ENCODE measurements around the gene PODNL1. TPM values are rescaled to one million over a fixed set of nuclear protein-coding genes. Genes with fewer than 3 reads are reported as not detected.

PODNL1 gene
- total and polyA plus RNA-seq, 2 experiments from 2014 or later: 0.17 to 2.4 TPM

GRCh38 chr19:13981467-13981866, 43.2 kb upstream of the PODNL1 start:
- Histone ChIP-seq H3K4me2 (no peak overlapping the region), H3K79me2 (no peaks in the 10 kb centered on the region), H3K4me1 (ENCODE audit: insufficient read depth) (peaks cover 12% of the 10 kb centered on the region), H3K27ac (no peak overlapping the region), H3K36me3 (replicated peaks; ENCODE audit: insufficient read depth, low read depth) (no peaks in the 10 kb centered on the region), H3K9me2 (replicated peaks; ENCODE audit: insufficient read depth) (no peaks in the 10 kb centered on the region), H3K4me3 (no peak overlapping the region), H3K27me3 (no peaks in the 10 kb centered on the region), H2AFZ (no peak overlapping the region), H4K20me1 (ENCODE audit: insufficient read depth, poor library complexity, severe bottlenecking) (no peaks in the 10 kb centered on the region), H3K9me3 (ENCODE audit: low read depth) (no peaks in the 10 kb centered on the region)
- no peak for DNase-seq (ENCODE audit: low spot score)
- 96% methylated on average over 9 of the region's 9 CpGs for WGBS (ENCODE audit: low lambda C conversion rate, missing lambda C conversion rate)
- TF ChIP-seq EZH2 (IDR thresholded peaks at IDR 0.05; ENCODE audit: borderline replicate concordance): no peak
- TF ChIP-seq, protein P1, sequence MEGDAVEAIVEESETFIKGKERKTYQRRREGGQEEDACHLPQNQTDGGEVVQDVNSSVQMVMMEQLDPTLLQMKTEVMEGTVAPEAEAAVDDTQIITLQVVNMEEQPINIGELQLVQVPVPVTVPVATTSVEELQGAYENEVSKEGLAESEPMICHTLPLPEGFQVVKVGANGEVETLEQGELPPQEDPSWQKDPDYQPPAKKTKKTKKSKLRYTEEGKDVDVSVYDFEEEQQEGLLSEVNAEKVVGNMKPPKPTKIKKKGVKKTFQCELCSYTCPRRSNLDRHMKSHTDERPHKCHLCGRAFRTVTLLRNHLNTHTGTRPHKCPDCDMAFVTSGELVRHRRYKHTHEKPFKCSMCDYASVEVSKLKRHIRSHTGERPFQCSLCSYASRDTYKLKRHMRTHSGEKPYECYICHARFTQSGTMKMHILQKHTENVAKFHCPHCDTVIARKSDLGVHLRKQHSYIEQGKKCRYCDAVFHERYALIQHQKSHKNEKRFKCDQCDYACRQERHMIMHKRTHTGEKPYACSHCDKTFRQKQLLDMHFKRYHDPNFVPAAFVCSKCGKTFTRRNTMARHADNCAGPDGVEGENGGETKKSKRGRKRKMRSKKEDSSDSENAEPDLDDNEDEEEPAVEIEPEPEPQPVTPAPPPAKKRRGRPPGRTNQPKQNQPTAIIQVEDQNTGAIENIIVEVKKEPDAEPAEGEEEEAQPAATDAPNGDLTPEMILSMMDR (IDR thresholded peaks at IDR 0.05; ENCODE audit: poor library complexity): no peak
- TF ChIP-seq EZH2phosphoT487 (IDR thresholded peaks at IDR 0.05; ENCODE audit: low read depth, severe bottlenecking, unreplicated experiment): no peak

DNA sequence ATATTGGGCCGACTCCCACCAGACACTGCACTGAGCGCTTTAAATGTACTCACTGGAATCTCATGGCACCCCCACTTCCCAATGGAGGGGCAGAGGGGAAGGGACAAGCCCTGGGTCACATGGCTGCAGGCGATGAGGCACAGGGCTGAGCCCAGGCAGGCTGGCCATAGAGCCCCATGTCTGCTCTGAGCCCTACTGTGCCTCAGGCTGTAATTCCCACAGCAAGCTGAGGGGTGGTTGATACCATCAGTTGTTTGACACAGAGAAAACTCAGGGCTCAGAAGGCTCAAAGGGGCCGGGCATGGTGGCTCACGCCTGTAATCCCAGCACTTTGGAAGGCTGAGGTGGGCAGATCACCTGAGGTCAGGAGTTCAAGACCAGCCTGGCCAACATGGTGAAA, 42.8 kb upstream of the PODNL1 start:
- H3K79me2 ChIP-seq: no peaks in the 10 kb centered on the region
- TF ChIP-seq EZH2 (IDR thresholded peaks at IDR 0.05; ENCODE audit: borderline replicate concordance): no peak
- TF ChIP-seq EZH2phosphoT487 (IDR thresholded peaks at IDR 0.05; ENCODE audit: low read depth, severe bottlenecking, unreplicated experiment): no peak
- TF ChIP-seq, protein P1 (IDR thresholded peaks at IDR 0.05; ENCODE audit: poor library complexity): no peak
- WGBS (ENCODE audit: low lambda C conversion rate, missing lambda C conversion rate): 90% methylated on average over 5 of the region's 5 CpGs
- no peak overlapping the region for H3K4me2 ChIP-seq
- no peaks in the 10 kb centered on the region for H3K9me2 ChIP-seq (replicated peaks; ENCODE audit: insufficient read depth)
- no peak overlapping the region for H2AFZ ChIP-seq
- no peaks in the 10 kb centered on the region for H3K27me3 ChIP-seq
- H4K20me1 ChIP-seq (ENCODE audit: insufficient read depth, poor library complexity, severe bottlenecking): no peaks in the 10 kb centered on the region
- no peak overlapping the region for H3K4me3 ChIP-seq
- H3K9me3 ChIP-seq (ENCODE audit: low read depth): no peaks in the 10 kb centered on the region
- no peak for DNase-seq (ENCODE audit: low spot score)
- H3K36me3 ChIP-seq (replicated peaks; ENCODE audit: insufficient read depth, low read depth): no peaks in the 10 kb centered on the region
- H3K4me1 ChIP-seq (ENCODE audit: insufficient read depth): peaks cover 12% of the 10 kb centered on the region
- no peak overlapping the region for H3K27ac ChIP-seq

GRCh38 chr19:13980340-13980739, 42.1 kb upstream of the PODNL1 start:
- no peak for DNase-seq (ENCODE audit: low spot score)
- no peak overlapping the region for H3K4me2 ChIP-seq
- WGBS (ENCODE audit: low lambda C conversion rate, missing lambda C conversion rate): 91% methylated on average over 15 of the region's 15 CpGs
- no peaks in the 10 kb centered on the region for H3K79me2 ChIP-seq
- H3K27ac ChIP-seq: no peak overlapping the region
- TF ChIP-seq EZH2phosphoT487 (IDR thresholded peaks at IDR 0.05; ENCODE audit: low read depth, severe bottlenecking, unreplicated experiment) (no peak), EZH2 (IDR thresholded peaks at IDR 0.05; ENCODE audit: borderline replicate concordance) (no peak)
- TF ChIP-seq, protein P1 (IDR thresholded peaks at IDR 0.05; ENCODE audit: poor library complexity): no peak
- H4K20me1 ChIP-seq (ENCODE audit: insufficient read depth, poor library complexity, severe bottlenecking): no peaks in the 10 kb centered on the region
- no peaks in the 10 kb centered on the region for H3K9me3 ChIP-seq (ENCODE audit: low read depth)
- H3K36me3 ChIP-seq (replicated peaks; ENCODE audit: insufficient read depth, low read depth): no peaks in the 10 kb centered on the region
- H3K9me2 ChIP-seq (replicated peaks; ENCODE audit: insufficient read depth): no peaks in the 10 kb centered on the region
- H3K27me3 ChIP-seq: no peaks in the 10 kb centered on the region
- H3K4me1 ChIP-seq (ENCODE audit: insufficient read depth): peaks cover 12% of the 10 kb centered on the region
- no peak overlapping the region for H3K4me3 ChIP-seq
- no peak overlapping the region for H2AFZ ChIP-seq

- Histone ChIP-seq H3K9me2 (replicated peaks; ENCODE audit: insufficient read depth) (no peaks in the 10 kb centered on the region), H3K4me3 (no peak overlapping the region), H3K27ac (peak overlapping the region; percentile 77), H2AFZ (no peak overlapping the region), H3K4me2 (peak overlapping the region; percentile 97), H3K36me3 (replicated peaks; ENCODE audit: insufficient read depth, low read depth) (no peaks in the 10 kb centered on the region), H3K79me2 (no peaks in the 10 kb centered on the region), H3K27me3 (no peaks in the 10 kb centered on the region), H3K4me1 (ENCODE audit: insufficient read depth) (peaks cover 12% of the 10 kb centered on the region), H4K20me1 (ENCODE audit: insufficient read depth, poor library complexity, severe bottlenecking) (no peaks in the 10 kb centered on the region), H3K9me3 (ENCODE audit: low read depth) (no peaks in the 10 kb centered on the region)
- no peak for TF ChIP-seq EZH2 (IDR thresholded peaks at IDR 0.05; ENCODE audit: borderline replicate concordance)
- TF ChIP-seq EZH2phosphoT487 (IDR thresholded peaks at IDR 0.05; ENCODE audit: low read depth, severe bottlenecking, unreplicated experiment): no peak
- TF ChIP-seq, protein P1 (IDR thresholded peaks at IDR 0.05; ENCODE audit: poor library complexity): no peak
- no peak for DNase-seq (ENCODE audit: low spot score)
- 83% methylated on average over 11 of the region's 12 CpGs for WGBS (ENCODE audit: low lambda C conversion rate, missing lambda C conversion rate)
Observed at GRCh38 chr19:13979686-13980085, 41.5 kb upstream of the PODNL1 start.
